Ovary (tissue), 3 donors: ENCODE measurements around the gene TRUB1.

Source experiments
- EP300 ChIP-seq: sonication (generic); formaldehyde crosslinking; IDR thresholded peaks from one replicate; pipeline ENCODE4 v1.6.1; 2017; ENCODE audit warnings: antibody characterized with exemption
- POLR2A ChIP-seq: fragments of 450-650 bp; IDR thresholded peaks from one replicate; pipeline ENCODE4 v1.6.1; 2017; ENCODE audit warnings: antibody characterized with exemption, mild to moderate bottlenecking, moderate library complexity
- TF ChIP-seq, protein P1 (sequence below), 3 donors: fragments of 450-650 bp in 2 of 3; fragments of 200-600 bp in 1 of 3; IDR thresholded peaks; one replicate each; pipeline versions ENCODE4 v1.5.1 to v1.8.0; 2016 to 2022; ENCODE audit warnings: antibody characterized with exemption in 3 of 3, mild to moderate bottlenecking in 1 of 3
- donor health status: DM: no; HTN: no; CAD: no.

DNA sequence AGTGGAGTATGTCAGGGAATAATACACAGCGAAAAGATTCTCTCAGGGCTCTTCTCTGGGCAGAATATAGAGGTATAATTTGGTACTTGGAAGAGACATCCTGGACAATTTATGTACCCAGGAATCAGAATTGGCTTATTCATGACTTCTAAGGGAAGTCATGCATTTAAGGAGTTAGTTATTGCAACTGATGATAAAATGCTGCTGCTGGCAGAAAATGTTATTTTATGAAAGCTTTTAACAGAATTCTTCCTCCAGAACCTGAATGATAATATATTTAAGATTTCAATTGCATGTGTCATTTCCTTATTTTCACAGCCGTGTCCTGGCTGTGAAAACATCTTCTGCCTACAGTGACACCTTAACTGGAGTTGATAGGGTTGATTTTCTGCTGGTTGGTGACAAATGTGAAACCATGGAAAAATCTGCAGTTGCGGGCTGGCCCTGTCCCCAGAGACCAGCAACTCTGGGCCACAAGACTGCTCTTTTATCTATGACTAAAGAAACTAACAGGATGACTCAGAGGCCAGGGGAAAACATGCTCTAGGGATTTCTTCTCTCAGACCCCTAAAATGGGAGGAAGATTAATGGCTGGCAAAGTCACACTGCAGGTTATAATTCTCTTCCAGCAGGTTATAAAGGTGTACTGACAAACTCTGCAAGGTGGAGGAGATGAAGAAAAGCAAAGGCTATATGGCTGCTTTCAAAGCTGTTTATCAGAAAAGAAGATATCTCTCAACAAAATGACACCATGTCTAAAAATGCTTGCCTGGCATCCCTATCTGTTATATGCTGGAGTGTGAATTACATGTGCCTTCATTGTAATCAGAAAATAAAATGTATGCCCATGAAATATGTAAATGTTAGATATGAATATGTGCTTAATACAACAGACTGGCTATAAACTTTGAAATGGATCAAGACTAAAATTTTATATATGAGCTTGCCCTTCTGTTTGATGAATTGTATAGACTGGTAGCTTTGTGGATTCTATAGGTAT lies 12.1 kb upstream of the TRUB1 start:
- TF ChIP-seq, protein P1, sequence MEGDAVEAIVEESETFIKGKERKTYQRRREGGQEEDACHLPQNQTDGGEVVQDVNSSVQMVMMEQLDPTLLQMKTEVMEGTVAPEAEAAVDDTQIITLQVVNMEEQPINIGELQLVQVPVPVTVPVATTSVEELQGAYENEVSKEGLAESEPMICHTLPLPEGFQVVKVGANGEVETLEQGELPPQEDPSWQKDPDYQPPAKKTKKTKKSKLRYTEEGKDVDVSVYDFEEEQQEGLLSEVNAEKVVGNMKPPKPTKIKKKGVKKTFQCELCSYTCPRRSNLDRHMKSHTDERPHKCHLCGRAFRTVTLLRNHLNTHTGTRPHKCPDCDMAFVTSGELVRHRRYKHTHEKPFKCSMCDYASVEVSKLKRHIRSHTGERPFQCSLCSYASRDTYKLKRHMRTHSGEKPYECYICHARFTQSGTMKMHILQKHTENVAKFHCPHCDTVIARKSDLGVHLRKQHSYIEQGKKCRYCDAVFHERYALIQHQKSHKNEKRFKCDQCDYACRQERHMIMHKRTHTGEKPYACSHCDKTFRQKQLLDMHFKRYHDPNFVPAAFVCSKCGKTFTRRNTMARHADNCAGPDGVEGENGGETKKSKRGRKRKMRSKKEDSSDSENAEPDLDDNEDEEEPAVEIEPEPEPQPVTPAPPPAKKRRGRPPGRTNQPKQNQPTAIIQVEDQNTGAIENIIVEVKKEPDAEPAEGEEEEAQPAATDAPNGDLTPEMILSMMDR (IDR thresholded peaks at IDR 0.05): no peak
- no peak for TF ChIP-seq POLR2A
- TF ChIP-seq EP300: no peak
